AG04450 (cell line): ENCODE measurements around the gene UPK1A. TPM values are rescaled to one million over a fixed set of nuclear protein-coding genes. Genes with fewer than 3 reads are reported as not detected.

Experiments used
- CTCF ChIA-PET: fragments of 300-600, 350-600 bp; formaldehyde crosslinking; extraction: SDS; loops from one replicate; lab custom pipeline; 2022; ENCODE audit warnings: antibody characterized with exemption, inconsistent platforms; lab: Charles Lee
- POLR2A ChIA-PET: fragments of 350-600 bp; formaldehyde crosslinking; extraction: SDS; loops from one replicate; lab custom pipeline; 2021; ENCODE audit warnings: antibody characterized with exemption, inconsistent platforms; lab: Yijun Ruan, JAX
- DNase-seq: peaks from one replicate; pipeline ENCODE4 v3.0.0-alpha.2; 2011; ENCODE audit warnings: low read depth, low spot score
- H3K27ac ChIP-seq: one replicate; pipeline ENCODE4 v1.5.1; 2012; ENCODE audit warnings: low read depth, low read length, control low read depth
- H3K27me3 ChIP-seq: one replicate; pipeline ENCODE4 v1.6.0; 2012; ENCODE audit warnings: low read length; ENCODE audit not compliant: control insufficient read depth, insufficient read depth
- H3K4me3 ChIP-seq: 2 replicates; pipeline ENCODE4 v1.5.1; 2011; ENCODE audit warnings: mild to moderate bottlenecking, low read depth, low read length, control low read depth
- H3K9me3 ChIP-seq: 2 replicates; pipeline ENCODE4 v1.5.1; 2012; ENCODE audit warnings: low read length; ENCODE audit not compliant: control insufficient read depth, insufficient read depth
- CTCF ChIP-seq: IDR thresholded peaks from 2 replicates; pipeline ENCODE4 v1.5.1; 2011; ENCODE audit warnings: low read depth, low read length, control low read depth, inconsistent platforms
- polyA plus RNA-seq: library from polyadenylated mRNA; depleted of rRNA; stranded (reverse); fragments of >200 nt; gene quantifications from 2 replicates; pipeline ENCODE4 v1.2.3, GENCODE V29; 2011; rRNA removed

Gene UPK1A
- polyA plus RNA-seq, 1 experiment: not detected

- no peaks in the 10 kb centered on the region; the same call in 1 of the 2 replicates for H3K9me3 ChIP-seq
- TF ChIP-seq CTCF: no peak
- no peaks in the 10 kb centered on the region for H3K27me3 ChIP-seq
- H3K4me3 ChIP-seq: no peak overlapping the region
- no peak overlapping the region for H3K27ac ChIP-seq
- no peak for DNase-seq
- ChIA-PET CTCF (interaction anchor here (0.6 to 0.7 kb wide), 2 partner anchors 13 to 207 kb away, joined by 4 read pairs; no protein-coding TSS in a partner anchor), POLR2A (no interaction called here)
Observed at GRCh38 chr19:35727053-35727955, 61.0 kb downstream of the UPK1A start.

Other genes with a start within 250 kb of the UPK1A start
- gene FFAR2, start 218.3 kb upstream of the UPK1A start, polyA plus RNA-seq: not detected in 2 replicates
- gene KRTDAP, start 176.1 kb upstream of the UPK1A start, polyA plus RNA-seq: not detected in 2 replicates
- 1.3 and 1.6 TPM in 2 replicates for gene DMKN, start 152.9 kb upstream of the UPK1A start, polyA plus RNA-seq
- gene SBSN, start 138.2 kb upstream of the UPK1A start, polyA plus RNA-seq: 1.8 and 2.1 TPM in 2 replicates
- gene GAPDHS, start 133.1 kb upstream of the UPK1A start, polyA plus RNA-seq: not detected in 2 replicates
- 88.7 and 116 TPM in 2 replicates for gene TMEM147, start 120.9 kb upstream of the UPK1A start, polyA plus RNA-seq
- gene ATP4A, start 102.9 kb upstream of the UPK1A start, polyA plus RNA-seq: not detected in 2 replicates
- gene PMIS2, start 80.3 kb upstream of the UPK1A start, polyA plus RNA-seq: not detected in 2 replicates
- gene HAUS5, start 53.8 kb upstream of the UPK1A start, polyA plus RNA-seq: 1.9 and 2.3 TPM in 2 replicates
- 33.4 and 35.6 TPM in 2 replicates for gene RBM42, start 37.5 kb upstream of the UPK1A start, polyA plus RNA-seq
- 0.33 and 0.36 TPM in 2 replicates for gene ETV2, start 24.8 kb upstream of the UPK1A start, polyA plus RNA-seq
- 398 and 527 TPM in 2 replicates for gene COX6B1, start 18.2 kb upstream of the UPK1A start, polyA plus RNA-seq
- not detected in 2 replicates for gene ZBTB32, start 38.0 kb downstream of the UPK1A start, polyA plus RNA-seq
- 6.1 and 8.7 TPM in 2 replicates for gene KMT2B, start 51.5 kb downstream of the UPK1A start, polyA plus RNA-seq
- 1.3 and 2.0 TPM in 2 replicates for gene IGFLR1, start 75.9 kb downstream of the UPK1A start, polyA plus RNA-seq
- 10.2 and 11.8 TPM in 2 replicates for gene U2AF1L4, start 78.9 kb downstream of the UPK1A start, polyA plus RNA-seq
- gene PSENEN, start 79.1 kb downstream of the UPK1A start, polyA plus RNA-seq: 41.0 and 52.7 TPM in 2 replicates
- 5.5 and 7.6 TPM in 2 replicates for gene LIN37, start 82.1 kb downstream of the UPK1A start, polyA plus RNA-seq
- 31.7 and 46.5 TPM in 2 replicates for gene HSPB6, start 90.5 kb downstream of the UPK1A start, polyA plus RNA-seq
- gene PROSER3, start 91.7 kb downstream of the UPK1A start, polyA plus RNA-seq: 5.2 and 7.1 TPM in 2 replicates
- 0.82 and 1.2 TPM in 2 replicates for gene ARHGAP33, start 109.0 kb downstream of the UPK1A start, polyA plus RNA-seq
- gene PRODH2, start 146.3 kb downstream of the UPK1A start, polyA plus RNA-seq: not detected in 2 replicates
- gene NPHS1, start 186.0 kb downstream of the UPK1A start, polyA plus RNA-seq: not detected in 2 replicates
- not detected in 2 replicates for gene KIRREL2, start 190.4 kb downstream of the UPK1A start, polyA plus RNA-seq
- 6.8 and 10.9 TPM in 2 replicates for gene APLP1, start 202.1 kb downstream of the UPK1A start, polyA plus RNA-seq
- gene NFKBID, start 234.0 kb downstream of the UPK1A start, polyA plus RNA-seq: 1.5 and 2.3 TPM in 2 replicates
- 0.31 and 0.42 TPM in 2 replicates for gene HCST, start 236.0 kb downstream of the UPK1A start, polyA plus RNA-seq
- not detected in 2 replicates for gene TYROBP, start 241.8 kb downstream of the UPK1A start, polyA plus RNA-seq